Testis (tissue), 2 donors: ENCODE measurements around the gene TRPV5.

ENCODE experiments used
- CTCF ChIP-seq, 3 experiments: fragments of 450-650 bp in 2 of 3; fragments of 200-600 bp in 1 of 3; sonication (generic) in 1 of 3; IDR thresholded peaks; one replicate each; pipeline ENCODE4 v1.5.1; 2016 to 2019; ENCODE audit warnings: antibody characterized with exemption in 3 of 3, mild to moderate bottlenecking in 2 of 3, moderate library complexity in 1 of 3
- POLR2A ChIP-seq: fragments of 450-650 bp; IDR thresholded peaks from one replicate; pipeline ENCODE4 v1.6.1; 2017; ENCODE audit warnings: antibody characterized with exemption, mild to moderate bottlenecking, moderate library complexity

- no peak for TF ChIP-seq CTCF (IDR thresholded peaks at IDR 0.05)
- no peak for TF ChIP-seq POLR2A
Measured at GRCh38 chr7:142933092-142933475, 462 bp downstream of the TRPV5 start.
